ENCODE results near the gene MPO.

MPO gene

GRCh38 chr17:58236394-58236793 is 44.3 kb downstream of the MPO start:
- DNase-seq (ENCODE audit: low read depth), result no peak

- DNase-seq (ENCODE audit: low read depth), result no peak
Observed at GRCh38 chr17:58235821-58236220, 44.9 kb downstream of the MPO start.

- no peak for DNase-seq (ENCODE audit: low read depth)
Observed at GRCh38 chr17:58234512-58234911, 46.2 kb downstream of the MPO start.

GRCh38 chr17:58233543-58233942 is 47.2 kb downstream of the MPO start:
- no peak for DNase-seq (ENCODE audit: low read depth)

GRCh38 chr17:58232707-58233156 is 48.0 kb downstream of the MPO start:
- DNase-seq (ENCODE audit: low read depth), result no peak

DNA sequence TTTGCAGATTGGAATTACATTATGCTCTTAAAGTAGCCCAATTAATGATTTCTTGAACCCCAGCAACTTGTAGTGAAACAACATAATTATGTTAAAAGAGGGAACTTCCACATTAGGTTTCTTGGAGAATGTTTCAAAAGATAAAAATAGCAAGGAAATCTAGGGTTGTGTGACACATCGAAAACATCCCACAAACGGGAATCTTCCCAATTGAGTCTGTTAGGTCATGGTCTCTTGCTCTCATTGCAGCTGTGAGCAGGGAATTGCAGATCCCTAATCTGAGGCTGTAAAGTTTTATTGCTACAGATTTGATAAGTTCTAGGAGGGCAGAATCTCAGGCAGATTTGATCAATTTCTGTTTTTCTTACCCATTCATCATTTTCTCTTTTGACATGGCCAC is 49.1 kb downstream of the MPO start:
- no peak for DNase-seq (ENCODE audit: low read depth)

GRCh38 chr17:58229881-58230280 is 50.9 kb downstream of the MPO start:
- DNase-seq (ENCODE audit: low read depth), result no peak

DNA sequence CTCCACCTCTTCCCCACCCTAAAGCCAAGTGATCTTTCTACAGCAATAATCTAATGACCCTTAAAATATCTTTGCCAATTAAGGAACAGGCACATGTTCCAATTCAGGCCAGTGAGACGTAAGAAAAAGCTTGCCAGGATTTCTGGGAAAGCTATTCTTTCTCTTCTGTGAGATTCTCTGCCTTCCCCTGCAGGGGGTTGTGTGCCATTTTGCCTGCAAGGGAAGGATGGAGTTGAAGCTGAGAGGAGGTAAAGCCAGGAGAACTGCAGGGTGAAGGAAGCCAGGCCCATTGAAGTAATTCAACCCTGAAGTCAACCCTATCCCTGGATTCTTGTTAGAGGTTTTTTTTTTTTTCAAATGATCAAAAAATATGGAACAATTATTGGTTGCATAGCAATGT is 51.4 kb downstream of the MPO start:
- no peak for DNase-seq (ENCODE audit: low read depth)

GRCh38 chr17:58228679-58229078 is 52.1 kb downstream of the MPO start:
- no peak for DNase-seq (ENCODE audit: low read depth)

- no peak for DNase-seq (ENCODE audit: low read depth)
Observed at GRCh38 chr17:58227733-58228132, 53.0 kb downstream of the MPO start.

DNA sequence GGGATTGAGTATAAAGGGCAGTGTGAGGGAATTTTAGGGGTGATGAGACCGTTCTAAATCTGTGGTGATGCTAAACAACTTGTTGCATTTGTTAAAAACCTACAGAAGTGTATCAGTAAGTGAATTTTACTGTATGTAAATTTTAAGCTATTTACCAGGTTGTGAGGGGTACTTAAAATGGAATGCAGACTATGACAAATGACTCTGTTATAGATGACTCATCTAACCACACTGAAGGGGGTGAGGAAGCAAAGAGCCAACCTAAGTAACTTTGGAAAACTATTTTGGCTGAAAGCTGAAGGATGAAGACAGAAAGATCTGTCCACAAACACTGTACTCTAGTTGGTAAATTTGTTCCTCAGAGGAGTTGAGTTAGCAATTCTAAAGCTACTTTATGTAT is 56.4 kb downstream of the MPO start:
- DNase-seq (ENCODE audit: low read depth), result no peak
